Stimulated activated naive CD4-positive, alpha-beta T cell (primary cell): Measurements from ENCODE around the gene GULP1.
"Not testable (repeated sequence)": the region's sequence is repeated elsewhere in the genome, so short reads cannot be mapped to it uniquely, and the experiment has no call there.

Experiments
- DNase-seq, 6 experiments: peaks; one replicate each; lab custom pipeline; 2025; lab: John Stamatoyannopoulos, UW

Gene GULP1

GRCh38 chr2:188291617-188292347, at the start of gene GULP1:
TSS of gene GULP1 (plus strand) at chr2:188291874. CDS start at chr2:188477703, 185,829 bp downstream.
- no peak for DNase-seq

GRCh38 chr2:188243381-188243780, 48.3 kb upstream of the GULP1 start:
- DNase-seq, result no peak

GRCh38 chr2:188244383-188244782, 47.3 kb upstream of the GULP1 start:
- DNase-seq, result no peak

- DNase-seq, result no peak
These were observed 46.4 kb upstream of the GULP1 start for GRCh38 chr2:188245230-188245629.

- DNase-seq, result no peak
These were observed 43.2 kb upstream of the GULP1 start for GRCh38 chr2:188248513-188248912.

GRCh38 chr2:188251034-188251433, 40.6 kb upstream of the GULP1 start:
- DNase-seq, result no peak

- DNase-seq, result no peak
These were observed 35.3 kb upstream of the GULP1 start for GRCh38 chr2:188256420-188256819.

GRCh38 chr2:188265315-188265714, 26.4 kb upstream of the GULP1 start:
- no peak for DNase-seq

- DNase-seq, result no peak
These were observed 23.9 kb upstream of the GULP1 start for GRCh38 chr2:188267776-188268175.

- DNase-seq, result no peak
These were observed 22.7 kb upstream of the GULP1 start for GRCh38 chr2:188269004-188269403.

GRCh38 chr2:188272121-188272520, 19.6 kb upstream of the GULP1 start:
- no peak for DNase-seq

GRCh38 chr2:188274274-188274673, 17.4 kb upstream of the GULP1 start:
- no peak for DNase-seq

GRCh38 chr2:188276255-188276654, 15.4 kb upstream of the GULP1 start:
- DNase-seq, result no peak

GRCh38 chr2:188277786-188278185, 13.9 kb upstream of the GULP1 start:
- no peak for DNase-seq

- DNase-seq, result no peak
These were observed 13.1 kb upstream of the GULP1 start for GRCh38 chr2:188278388-188279092.

GRCh38 chr2:188279093-188279445, 12.6 kb upstream of the GULP1 start:
- DNase-seq, result no peak

- no peak for DNase-seq
These were observed 10.9 kb upstream of the GULP1 start for GRCh38 chr2:188280811-188281222.

- DNase-seq, result no peak
These were observed 8.8 kb upstream of the GULP1 start for GRCh38 chr2:188282907-188283306.

- not testable (repeated sequence) for DNase-seq
These were observed 7.4 kb upstream of the GULP1 start for GRCh38 chr2:188284251-188284650.

GRCh38 chr2:188285049-188285448, 6.6 kb upstream of the GULP1 start:
- no peak for DNase-seq

GRCh38 chr2:188285774-188286173, 5.9 kb upstream of the GULP1 start:
- DNase-seq, result no peak

- no peak for DNase-seq
These were observed 495 bp upstream of the GULP1 start for GRCh38 chr2:188291142-188291616.
